HS-27A (cell line): ENCODE data around the gene IFITM2.
"Not testable (repeated sequence)": the region's sequence is repeated elsewhere in the genome, so short reads cannot be mapped to it uniquely, and the experiment has no call there.

Experiments
- DNase-seq: peaks from one replicate; pipeline ENCODE4 v3.0.0-alpha.2; 2012; ENCODE audit warnings: low read depth, missing footprints

IFITM2 gene

GRCh38 chr11:307766-308708 is at the start of gene IFITM2:
Gene IFITM2, plus strand, starts transcription at chr11:307816. Its CDS starts 377 bp downstream, at chr11:308193.
- DNase-seq = peak; percentile 57

GRCh38 chr11:259413-259812 is 48.2 kb upstream of the IFITM2 start:
- no peak for DNase-seq

- no peak for DNase-seq
These were observed 46.0 kb upstream of the IFITM2 start for GRCh38 chr11:261624-262023.

- DNase-seq = no peak
These were observed 40.8 kb upstream of the IFITM2 start for GRCh38 chr11:266676-267439.

- no peak for DNase-seq
These were observed 40.1 kb upstream of the IFITM2 start for GRCh38 chr11:267491-267994.

- DNase-seq = not testable (repeated sequence)
These were observed 38.9 kb upstream of the IFITM2 start for GRCh38 chr11:268716-269145.

- DNase-seq = no peak
These were observed 38.3 kb upstream of the IFITM2 start for GRCh38 chr11:269146-269890.

GRCh38 chr11:270451-271318 is 36.9 kb upstream of the IFITM2 start:
- DNase-seq = no peak

- DNase-seq = no peak
These were observed 36.3 kb upstream of the IFITM2 start for GRCh38 chr11:271319-271715.

- DNase-seq = no peak
These were observed 35.3 kb upstream of the IFITM2 start for GRCh38 chr11:272195-272930.

- no peak for DNase-seq
These were observed 34.8 kb upstream of the IFITM2 start for GRCh38 chr11:272931-273198.

- DNase-seq = no peak
These were observed 31.4 kb upstream of the IFITM2 start for GRCh38 chr11:276219-276618.

GRCh38 chr11:278001-278951 is 29.3 kb upstream of the IFITM2 start, which contains the start of gene NLRP6:
Gene NLRP6, plus strand, starts transcription at chr11:278407. Its CDS starts 163 bp downstream, at chr11:278570.
- DNase-seq = no peak

GRCh38 chr11:279040-279965 is 28.3 kb upstream of the IFITM2 start:
- no peak for DNase-seq

- DNase-seq = no peak
These were observed 27.5 kb upstream of the IFITM2 start for GRCh38 chr11:279966-280705.

GRCh38 chr11:280706-281485 is 26.7 kb upstream of the IFITM2 start:
- no peak for DNase-seq
